ENCODE measurements around the gene AQP12B. TPM values are rescaled to one million over a fixed set of nuclear protein-coding genes. Genes with fewer than 3 reads are reported as not detected.

The AQP12B gene
- polyA plus RNA-seq, 1 of the 3 experiments (the other 2 are of a cell fraction) = not detected

GRCh38 chr2:240687045-240687740 is 4.5 kb upstream of the AQP12B start:
- Histone ChIP-seq H2AFZ (ENCODE audit: low read depth) (no peak overlapping the region), H3K9me3 (no peaks in the 10 kb centered on the region), H4K20me1 (ENCODE audit: insufficient read depth) (no peaks in the 10 kb centered on the region), H3K9ac (no peak overlapping the region), H3K27me3 (ENCODE audit: insufficient read depth) (no peaks in the 10 kb centered on the region; the same call in 1 of the 2 replicates), H3K9me2 (no peaks in the 10 kb centered on the region), H3K36me3 (replicated peaks in 1 of 2; ENCODE audit: control insufficient read depth in 1 of 2, insufficient read depth in 2 of 2, low read length in 1 of 2) (no peaks in the 10 kb centered on the region), H3K4me1 (ENCODE audit: control insufficient read depth in 1 of 2, insufficient read depth in 2 of 2, low read depth in 1 of 2, low read length in 1 of 2) (no peaks in the 10 kb centered on the region), H3K4me2 (no peak overlapping the region), H3F3A (replicated peaks; ENCODE audit: insufficient read depth) (no peaks in the 10 kb centered on the region), H3K79me2 (ENCODE audit: insufficient read depth) (no peaks in the 10 kb centered on the region), H3K4me3 (ENCODE audit: low read depth in 2 of 2, low read length in 1 of 2) (no peak overlapping the region), H3K27ac (ENCODE audit: low read depth in 2 of 2, low read length in 1 of 2) (no peak overlapping the region)
- ChIA-PET CTCF (interaction anchor here (2.0 kb wide), 1 partner anchor 154 kb away, joined by 6 read pairs; no protein-coding TSS in a partner anchor), POLR2A (no interaction called here)
- DNase-seq = peak; percentile 34
- WGBS (ENCODE audit: low lambda C conversion rate) = 65% methylated on average over 6 of the region's 20 CpGs
- no peak for TF ChIP-seq RFX5 (IDR thresholded peaks at IDR 0.05; ENCODE audit: low read length)
- TF ChIP-seq PBX3 (IDR thresholded peaks at IDR 0.05) = no peak
- TF ChIP-seq FOSL2 (IDR thresholded peaks at IDR 0.05; ENCODE audit: borderline replicate concordance, low read depth) = no peak
- TF ChIP-seq GABPA (IDR thresholded peaks at IDR 0.05; ENCODE audit: low read depth) = no peak
- no peak for TF ChIP-seq TAF1 (IDR thresholded peaks at IDR 0.05; ENCODE audit: borderline replicate concordance, low read depth, low read length)
- TF ChIP-seq RXRA (IDR thresholded peaks at IDR 0.05; ENCODE audit: borderline replicate concordance, low read depth) = no peak
- no peak for TF ChIP-seq SIN3A (IDR thresholded peaks at IDR 0.05; ENCODE audit: borderline replicate concordance, low read depth, low read length)
- TF ChIP-seq TCF12 (IDR thresholded peaks at IDR 0.05) = no peak
- TF ChIP-seq FOXM1 (IDR thresholded peaks at IDR 0.05; ENCODE audit: low read depth) = no peak
- no peak for TF ChIP-seq TEAD4 (IDR thresholded peaks at IDR 0.05; ENCODE audit: borderline replicate concordance, insufficient read depth)
- TF ChIP-seq FOXJ3 (CRISPR knock-in tag; IDR thresholded peaks at IDR 0.05) = no peak
- no peak for TF ChIP-seq NRF1 (IDR thresholded peaks at IDR 0.05; ENCODE audit: low read depth, low read length)
- no peak for TF ChIP-seq ELF1 (IDR thresholded peaks at IDR 0.05)
- TF ChIP-seq POLR2AphosphoS5 (IDR thresholded peaks at IDR 0.05; ENCODE audit: low read depth, low read length) = no peak
- no peak for TF ChIP-seq EZH2phosphoT487 (IDR thresholded peaks at IDR 0.05; ENCODE audit: borderline replicate concordance, low read depth)
- TF ChIP-seq MXI1 (IDR thresholded peaks at IDR 0.05; ENCODE audit: low read depth, low read length) = no peak
- no peak for TF ChIP-seq RCOR1 (IDR thresholded peaks at IDR 0.05; ENCODE audit: low read length)

DNA sequence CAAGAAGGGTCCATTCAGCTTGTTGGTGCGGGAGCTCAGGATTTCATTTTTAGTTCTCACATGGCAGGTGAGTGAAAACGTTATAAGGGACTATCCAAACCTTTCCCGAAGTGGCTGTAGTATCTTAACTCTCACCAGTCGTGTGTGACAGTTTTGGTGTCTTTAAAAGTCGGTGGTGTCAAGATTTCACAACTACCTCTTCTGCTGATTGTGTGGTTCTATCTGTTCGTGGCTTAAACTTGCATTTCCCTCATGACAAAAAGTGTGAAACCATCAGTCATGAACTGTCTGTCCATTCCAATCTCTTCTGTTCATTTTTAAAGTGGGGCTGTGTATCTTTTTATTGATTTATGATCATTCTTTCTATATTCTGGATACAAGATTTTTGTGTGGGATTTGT is 3.8 kb upstream of the AQP12B start:
- Histone ChIP-seq H3K4me1 (ENCODE audit: control insufficient read depth in 1 of 2, insufficient read depth in 2 of 2, low read depth in 1 of 2, low read length in 1 of 2) (no peaks in the 10 kb centered on the region), H3K9ac (no peak overlapping the region), H3K4me2 (no peak overlapping the region), H3K36me3 (replicated peaks in 1 of 2; ENCODE audit: control insufficient read depth in 1 of 2, insufficient read depth in 2 of 2, low read length in 1 of 2) (no peaks in the 10 kb centered on the region), H3K9me3 (no peaks in the 10 kb centered on the region), H3K27me3 (ENCODE audit: insufficient read depth) (no peaks in the 10 kb centered on the region; the same call in 1 of the 2 replicates), H3K9me2 (no peaks in the 10 kb centered on the region), H3K79me2 (ENCODE audit: insufficient read depth) (no peaks in the 10 kb centered on the region), H3F3A (replicated peaks; ENCODE audit: insufficient read depth) (no peaks in the 10 kb centered on the region), H2AFZ (ENCODE audit: low read depth) (no peak overlapping the region), H3K4me3 (ENCODE audit: low read depth in 2 of 2, low read length in 1 of 2) (no peak overlapping the region), H3K27ac (ENCODE audit: low read depth in 2 of 2, low read length in 1 of 2) (no peak overlapping the region), H4K20me1 (ENCODE audit: insufficient read depth) (no peaks in the 10 kb centered on the region)
- DNase-seq = no peak
- TF ChIP-seq, protein P1, sequence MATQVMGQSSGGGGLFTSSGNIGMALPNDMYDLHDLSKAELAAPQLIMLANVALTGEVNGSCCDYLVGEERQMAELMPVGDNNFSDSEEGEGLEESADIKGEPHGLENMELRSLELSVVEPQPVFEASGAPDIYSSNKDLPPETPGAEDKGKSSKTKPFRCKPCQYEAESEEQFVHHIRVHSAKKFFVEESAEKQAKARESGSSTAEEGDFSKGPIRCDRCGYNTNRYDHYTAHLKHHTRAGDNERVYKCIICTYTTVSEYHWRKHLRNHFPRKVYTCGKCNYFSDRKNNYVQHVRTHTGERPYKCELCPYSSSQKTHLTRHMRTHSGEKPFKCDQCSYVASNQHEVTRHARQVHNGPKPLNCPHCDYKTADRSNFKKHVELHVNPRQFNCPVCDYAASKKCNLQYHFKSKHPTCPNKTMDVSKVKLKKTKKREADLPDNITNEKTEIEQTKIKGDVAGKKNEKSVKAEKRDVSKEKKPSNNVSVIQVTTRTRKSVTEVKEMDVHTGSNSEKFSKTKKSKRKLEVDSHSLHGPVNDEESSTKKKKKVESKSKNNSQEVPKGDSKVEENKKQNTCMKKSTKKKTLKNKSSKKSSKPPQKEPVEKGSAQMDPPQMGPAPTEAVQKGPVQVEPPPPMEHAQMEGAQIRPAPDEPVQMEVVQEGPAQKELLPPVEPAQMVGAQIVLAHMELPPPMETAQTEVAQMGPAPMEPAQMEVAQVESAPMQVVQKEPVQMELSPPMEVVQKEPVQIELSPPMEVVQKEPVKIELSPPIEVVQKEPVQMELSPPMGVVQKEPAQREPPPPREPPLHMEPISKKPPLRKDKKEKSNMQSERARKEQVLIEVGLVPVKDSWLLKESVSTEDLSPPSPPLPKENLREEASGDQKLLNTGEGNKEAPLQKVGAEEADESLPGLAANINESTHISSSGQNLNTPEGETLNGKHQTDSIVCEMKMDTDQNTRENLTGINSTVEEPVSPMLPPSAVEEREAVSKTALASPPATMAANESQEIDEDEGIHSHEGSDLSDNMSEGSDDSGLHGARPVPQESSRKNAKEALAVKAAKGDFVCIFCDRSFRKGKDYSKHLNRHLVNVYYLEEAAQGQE (IDR thresholded peaks at IDR 0.05; ENCODE audit: low read depth, low read length) = no peak
- ChIA-PET POLR2A (no interaction called here), CTCF (no interaction called here)
- WGBS (ENCODE audit: low lambda C conversion rate) = 16% methylated on average over 6 of the region's 6 CpGs

Measured in SK-N-SH (cell line).